GM20000 (cell line): Measurements from ENCODE around the gene ACP5.

Experiments used
- DNase-seq: peaks from one replicate; pipeline ENCODE4 v3.0.0; 2012; ENCODE audit warnings: low spot score
- CTCF ChIP-seq: IDR thresholded peaks from 2 replicates; pipeline ENCODE4 v1.5.1; 2012; ENCODE audit warnings: mild to moderate bottlenecking, control low read depth; ENCODE audit errors: extremely low read depth, missing control alignments

Gene ACP5

GRCh38 chr19:11538232-11539036 lies 39.0 kb downstream of the ACP5 start, which contains the start of gene CNN1:
CNN1 (plus strand) TSS chr19:11538851; CDS start chr19:11538928, 77 bp downstream.
- no peak for TF ChIP-seq CTCF
- no peak for DNase-seq

GRCh38 chr19:11535792-11536595 lies 41.5 kb downstream of the ACP5 start:
- peak; percentile 98 for DNase-seq
- peak; percentile 88 for TF ChIP-seq CTCF

GRCh38 chr19:11534948-11535347 lies 42.5 kb downstream of the ACP5 start:
- no peak for TF ChIP-seq CTCF
- DNase-seq: no peak

GRCh38 chr19:11534538-11534937 lies 42.9 kb downstream of the ACP5 start:
- no peak for DNase-seq

GRCh38 chr19:11530432-11530831 lies 47.0 kb downstream of the ACP5 start:
- TF ChIP-seq CTCF: no peak
- no peak for DNase-seq

More at GRCh38 chr19:11534538-11534937, 42.9 kb downstream of the ACP5 start:
- no peak for TF ChIP-seq CTCF

GRCh38 chr19:11528551-11529341 lies 48.7 kb downstream of the ACP5 start, which contains the start of gene ECSIT:
ECSIT (minus strand) TSS chr19:11529134; CDS start chr19:11519170, 9,964 bp downstream.
- TF ChIP-seq CTCF: no peak
- peak; percentile 97 for DNase-seq
